ENCODE results near the gene NANS.

The NANS gene, protein sequence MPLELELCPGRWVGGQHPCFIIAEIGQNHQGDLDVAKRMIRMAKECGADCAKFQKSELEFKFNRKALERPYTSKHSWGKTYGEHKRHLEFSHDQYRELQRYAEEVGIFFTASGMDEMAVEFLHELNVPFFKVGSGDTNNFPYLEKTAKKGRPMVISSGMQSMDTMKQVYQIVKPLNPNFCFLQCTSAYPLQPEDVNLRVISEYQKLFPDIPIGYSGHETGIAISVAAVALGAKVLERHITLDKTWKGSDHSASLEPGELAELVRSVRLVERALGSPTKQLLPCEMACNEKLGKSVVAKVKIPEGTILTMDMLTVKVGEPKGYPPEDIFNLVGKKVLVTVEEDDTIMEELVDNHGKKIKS

GRCh38 chr9:98056269-98057137 is at the start of gene NANS:
Gene NANS (plus strand): TSS chr9:98056732. CDS start chr9:98056809, 77 bp downstream.
- peak; percentile 98 for ATAC-seq
- TF ChIP-seq CREB5 (CRISPR knock-in tag; IDR thresholded peaks at IDR 0.05; ENCODE audit: low read depth) (no peak), ESRRG (CRISPR knock-in tag; IDR thresholded peaks at IDR 0.05) (no peak), TCF4 (CRISPR knock-in tag; IDR thresholded peaks at IDR 0.05; ENCODE audit: borderline replicate concordance) (no peak), GLIS3 (CRISPR knock-in tag; IDR thresholded peaks at IDR 0.05) (no peak), ARNTL (CRISPR knock-in tag; IDR thresholded peaks at IDR 0.05; ENCODE audit: borderline replicate concordance, low read depth) (no peak), ZNF565 (CRISPR knock-in tag; conservative IDR thresholded peaks at IDR 0.05; ENCODE audit: low read depth) (no peak), POU6F1 (CRISPR knock-in tag; IDR thresholded peaks at IDR 0.05; ENCODE audit: borderline replicate concordance, low read depth) (no peak), RARB (CRISPR knock-in tag; IDR thresholded peaks at IDR 0.05) (no peak), ZFP3 (CRISPR knock-in tag; IDR thresholded peaks at IDR 0.05) (no peak), ZFP30 (CRISPR knock-in tag; IDR thresholded peaks at IDR 0.05) (no peak), CSDC2 (CRISPR knock-in tag; IDR thresholded peaks at IDR 0.05) (no peak)
- TF ChIP-seq, protein P1, sequence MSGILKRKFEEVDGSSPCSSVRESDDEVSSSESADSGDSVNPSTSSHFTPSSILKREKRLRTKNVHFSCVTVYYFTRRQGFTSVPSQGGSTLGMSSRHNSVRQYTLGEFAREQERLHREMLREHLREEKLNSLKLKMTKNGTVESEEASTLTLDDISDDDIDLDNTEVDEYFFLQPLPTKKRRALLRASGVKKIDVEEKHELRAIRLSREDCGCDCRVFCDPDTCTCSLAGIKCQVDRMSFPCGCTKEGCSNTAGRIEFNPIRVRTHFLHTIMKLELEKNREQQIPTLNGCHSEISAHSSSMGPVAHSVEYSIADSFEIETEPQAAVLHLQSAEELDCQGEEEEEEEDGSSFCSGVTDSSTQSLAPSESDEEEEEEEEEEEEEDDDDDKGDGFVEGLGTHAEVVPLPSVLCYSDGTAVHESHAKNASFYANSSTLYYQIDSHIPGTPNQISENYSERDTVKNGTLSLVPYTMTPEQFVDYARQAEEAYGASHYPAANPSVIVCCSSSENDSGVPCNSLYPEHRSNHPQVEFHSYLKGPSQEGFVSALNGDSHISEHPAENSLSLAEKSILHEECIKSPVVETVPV (CRISPR knock-in tag; IDR thresholded peaks at IDR 0.05), result no peak

DNA sequence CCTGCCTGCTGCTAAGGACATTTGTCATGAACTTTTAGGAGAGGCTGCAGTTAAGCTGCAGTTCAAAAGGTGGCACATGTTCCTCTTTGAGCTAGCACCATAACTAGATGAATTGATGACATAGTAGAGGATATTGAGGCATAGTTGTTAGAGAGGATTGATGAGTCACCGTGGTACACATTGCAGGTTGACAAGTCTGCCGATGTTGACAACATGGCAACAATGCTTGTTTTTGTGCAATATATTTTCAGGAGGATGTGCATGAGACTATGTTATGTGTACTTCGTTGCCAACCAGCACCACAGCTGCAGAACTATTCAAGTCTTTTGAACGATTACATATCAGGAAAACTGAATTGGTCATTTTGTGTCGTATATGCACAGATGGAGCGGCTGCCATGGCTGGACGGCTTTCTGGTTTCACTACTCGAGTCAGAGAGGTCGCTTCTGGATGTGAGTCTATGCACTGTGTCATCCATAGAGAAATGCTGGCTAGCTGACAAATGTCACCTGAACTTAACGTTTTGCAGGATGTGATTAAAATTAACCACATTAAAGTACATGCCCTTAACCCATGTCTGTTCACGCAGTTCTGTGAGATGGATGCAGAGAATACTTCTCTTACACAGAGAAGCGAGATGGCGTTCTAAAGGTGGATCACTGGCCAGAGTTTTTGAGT is 49.1 kb upstream of the NANS start:
- ATAC-seq, result no peak
- TF ChIP-seq, protein P2, sequence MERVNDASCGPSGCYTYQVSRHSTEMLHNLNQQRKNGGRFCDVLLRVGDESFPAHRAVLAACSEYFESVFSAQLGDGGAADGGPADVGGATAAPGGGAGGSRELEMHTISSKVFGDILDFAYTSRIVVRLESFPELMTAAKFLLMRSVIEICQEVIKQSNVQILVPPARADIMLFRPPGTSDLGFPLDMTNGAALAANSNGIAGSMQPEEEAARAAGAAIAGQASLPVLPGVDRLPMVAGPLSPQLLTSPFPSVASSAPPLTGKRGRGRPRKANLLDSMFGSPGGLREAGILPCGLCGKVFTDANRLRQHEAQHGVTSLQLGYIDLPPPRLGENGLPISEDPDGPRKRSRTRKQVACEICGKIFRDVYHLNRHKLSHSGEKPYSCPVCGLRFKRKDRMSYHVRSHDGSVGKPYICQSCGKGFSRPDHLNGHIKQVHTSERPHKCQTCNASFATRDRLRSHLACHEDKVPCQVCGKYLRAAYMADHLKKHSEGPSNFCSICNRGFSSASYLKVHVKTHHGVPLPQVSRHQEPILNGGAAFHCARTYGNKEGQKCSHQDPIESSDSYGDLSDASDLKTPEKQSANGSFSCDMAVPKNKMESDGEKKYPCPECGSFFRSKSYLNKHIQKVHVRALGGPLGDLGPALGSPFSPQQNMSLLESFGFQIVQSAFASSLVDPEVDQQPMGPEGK (CRISPR knock-in tag; IDR thresholded peaks at IDR 0.05; ENCODE audit: borderline replicate concordance), result no peak
- TF ChIP-seq CREB5 (CRISPR knock-in tag; IDR thresholded peaks at IDR 0.05; ENCODE audit: low read depth) (no peak), OSR1 (CRISPR knock-in tag; IDR thresholded peaks at IDR 0.05) (no peak), ZNF8 (CRISPR knock-in tag; IDR thresholded peaks at IDR 0.05) (no peak)
- TF ChIP-seq, protein P1 (CRISPR knock-in tag; IDR thresholded peaks at IDR 0.05), result no peak

- ATAC-seq, result no peak
- TF ChIP-seq RARB (CRISPR knock-in tag; IDR thresholded peaks at IDR 0.05) (no peak), ESRRG (CRISPR knock-in tag; IDR thresholded peaks at IDR 0.05) (no peak), BACH2 (CRISPR knock-in tag; IDR thresholded peaks at IDR 0.05; ENCODE audit: borderline replicate concordance) (no peak), CREB5 (CRISPR knock-in tag; IDR thresholded peaks at IDR 0.05; ENCODE audit: low read depth) (no peak), SNAI2 (CRISPR knock-in tag; IDR thresholded peaks at IDR 0.05) (no peak), ZC3H10 (CRISPR knock-in tag; IDR thresholded peaks at IDR 0.05) (no peak), PPARA (CRISPR knock-in tag; IDR thresholded peaks at IDR 0.05; ENCODE audit: borderline replicate concordance) (no peak), ZFP3 (CRISPR knock-in tag; IDR thresholded peaks at IDR 0.05) (no peak)
- TF ChIP-seq, protein P3, sequence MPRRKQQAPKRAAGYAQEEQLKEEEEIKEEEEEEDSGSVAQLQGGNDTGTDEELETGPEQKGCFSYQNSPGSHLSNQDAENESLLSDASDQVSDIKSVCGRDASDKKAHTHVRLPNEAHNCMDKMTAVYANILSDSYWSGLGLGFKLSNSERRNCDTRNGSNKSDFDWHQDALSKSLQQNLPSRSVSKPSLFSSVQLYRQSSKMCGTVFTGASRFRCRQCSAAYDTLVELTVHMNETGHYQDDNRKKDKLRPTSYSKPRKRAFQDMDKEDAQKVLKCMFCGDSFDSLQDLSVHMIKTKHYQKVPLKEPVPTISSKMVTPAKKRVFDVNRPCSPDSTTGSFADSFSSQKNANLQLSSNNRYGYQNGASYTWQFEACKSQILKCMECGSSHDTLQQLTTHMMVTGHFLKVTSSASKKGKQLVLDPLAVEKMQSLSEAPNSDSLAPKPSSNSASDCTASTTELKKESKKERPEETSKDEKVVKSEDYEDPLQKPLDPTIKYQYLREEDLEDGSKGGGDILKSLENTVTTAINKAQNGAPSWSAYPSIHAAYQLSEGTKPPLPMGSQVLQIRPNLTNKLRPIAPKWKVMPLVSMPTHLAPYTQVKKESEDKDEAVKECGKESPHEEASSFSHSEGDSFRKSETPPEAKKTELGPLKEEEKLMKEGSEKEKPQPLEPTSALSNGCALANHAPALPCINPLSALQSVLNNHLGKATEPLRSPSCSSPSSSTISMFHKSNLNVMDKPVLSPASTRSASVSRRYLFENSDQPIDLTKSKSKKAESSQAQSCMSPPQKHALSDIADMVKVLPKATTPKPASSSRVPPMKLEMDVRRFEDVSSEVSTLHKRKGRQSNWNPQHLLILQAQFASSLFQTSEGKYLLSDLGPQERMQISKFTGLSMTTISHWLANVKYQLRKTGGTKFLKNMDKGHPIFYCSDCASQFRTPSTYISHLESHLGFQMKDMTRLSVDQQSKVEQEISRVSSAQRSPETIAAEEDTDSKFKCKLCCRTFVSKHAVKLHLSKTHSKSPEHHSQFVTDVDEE (CRISPR knock-in tag; IDR thresholded peaks at IDR 0.05), result no peak
These were observed 47.8 kb upstream of the NANS start for GRCh38 chr9:98008764-98009163.
